ENCODE measurements around the gene NSG1.

Gene NSG1

GRCh38 chr4:4432341-4433125 lies 45.6 kb downstream of the NSG1 start:
- no peaks in the 10 kb centered on the region for H3K79me2 ChIP-seq (ENCODE audit: low read length)
- H3K4me1 ChIP-seq (ENCODE audit: low read length), result peaks cover 8% of the 10 kb centered on the region; the same call in 1 of the 2 replicates
- no peaks in the 10 kb centered on the region for H3K9me2 ChIP-seq (replicated peaks; ENCODE audit: insufficient read depth, low read length)
- H3F3A ChIP-seq (ENCODE audit: insufficient read depth, low read length), result no peaks in the 10 kb centered on the region
- H3K4me2 ChIP-seq (ENCODE audit: low read depth, low read length), result no peak overlapping the region
- no peak overlapping the region for H3K9ac ChIP-seq (ENCODE audit: low read length)
- H3K4me3 ChIP-seq (ENCODE audit: low read length), result no peak overlapping the region
- no peaks in the 10 kb centered on the region for H3K36me3 ChIP-seq (replicated peaks; ENCODE audit: insufficient read depth, low read length)
- H2AFZ ChIP-seq (ENCODE audit: low read length), result no peak overlapping the region
- no peaks in the 10 kb centered on the region for H3K9me3 ChIP-seq (replicated peaks; ENCODE audit: insufficient read depth, low read length)
- H4K20me1 ChIP-seq (ENCODE audit: insufficient read depth, low read length), result no peaks in the 10 kb centered on the region
- no peak for DNase-seq
- H3K27ac ChIP-seq (ENCODE audit: low read length), result no peak overlapping the region
- no peaks in the 10 kb centered on the region for H3K27me3 ChIP-seq (replicated peaks; ENCODE audit: insufficient read depth, low read length)
- TF ChIP-seq EZH2 (optimal IDR thresholded peaks at IDR 0.05; ENCODE audit: low read depth, low read length), result no peak
- no peak for TF ChIP-seq CTCF (IDR thresholded peaks at IDR 0.05; ENCODE audit: low read length)
- TF ChIP-seq EZH2phosphoT487 (IDR thresholded peaks at IDR 0.05; ENCODE audit: low read length), result no peak

- H3K9ac ChIP-seq (ENCODE audit: low read length), result no peak overlapping the region
- H3K27ac ChIP-seq (ENCODE audit: low read length), result no peak overlapping the region
- H3K9me3 ChIP-seq (replicated peaks; ENCODE audit: insufficient read depth, low read length), result no peaks in the 10 kb centered on the region
- H3K4me2 ChIP-seq (ENCODE audit: low read depth, low read length), result no peak overlapping the region
- no peaks in the 10 kb centered on the region for H3K9me2 ChIP-seq (replicated peaks; ENCODE audit: insufficient read depth, low read length)
- no peak for TF ChIP-seq EZH2phosphoT487 (IDR thresholded peaks at IDR 0.05; ENCODE audit: low read length)
- no peak for TF ChIP-seq CTCF (IDR thresholded peaks at IDR 0.05; ENCODE audit: low read length)
- no peak for TF ChIP-seq EZH2 (optimal IDR thresholded peaks at IDR 0.05; ENCODE audit: low read depth, low read length)
- H3K79me2 ChIP-seq (ENCODE audit: low read length), result no peaks in the 10 kb centered on the region
- H3K4me3 ChIP-seq (ENCODE audit: low read length), result no peak overlapping the region
- H4K20me1 ChIP-seq (ENCODE audit: insufficient read depth, low read length), result no peaks in the 10 kb centered on the region
- DNase-seq, result no peak
- no peaks in the 10 kb centered on the region for H3K36me3 ChIP-seq (replicated peaks; ENCODE audit: insufficient read depth, low read length)
- peaks cover 8% of the 10 kb centered on the region; the same call in 1 of the 2 replicates for H3K4me1 ChIP-seq (ENCODE audit: low read length)
- H3F3A ChIP-seq (ENCODE audit: insufficient read depth, low read length), result no peaks in the 10 kb centered on the region
- no peak overlapping the region for H2AFZ ChIP-seq (ENCODE audit: low read length)
- H3K27me3 ChIP-seq (replicated peaks; ENCODE audit: insufficient read depth, low read length), result no peaks in the 10 kb centered on the region
Observed at GRCh38 chr4:4433941-4434340, 47.0 kb downstream of the NSG1 start.

- no peaks in the 10 kb centered on the region for H3K9me2 ChIP-seq (replicated peaks; ENCODE audit: insufficient read depth, low read length)
- no peaks in the 10 kb centered on the region for H4K20me1 ChIP-seq (ENCODE audit: insufficient read depth, low read length)
- DNase-seq, result no peak
- H3F3A ChIP-seq (ENCODE audit: insufficient read depth, low read length), result no peaks in the 10 kb centered on the region
- no peaks in the 10 kb centered on the region for H3K27me3 ChIP-seq (replicated peaks; ENCODE audit: insufficient read depth, low read length)
- no peak for TF ChIP-seq CTCF (IDR thresholded peaks at IDR 0.05; ENCODE audit: low read length)
- TF ChIP-seq EZH2phosphoT487 (IDR thresholded peaks at IDR 0.05; ENCODE audit: low read length), result no peak
- TF ChIP-seq EZH2 (optimal IDR thresholded peaks at IDR 0.05; ENCODE audit: low read depth, low read length), result no peak
- H3K4me3 ChIP-seq (ENCODE audit: low read length), result no peak overlapping the region
- no peak overlapping the region for H3K27ac ChIP-seq (ENCODE audit: low read length)
- no peaks in the 10 kb centered on the region for H3K4me1 ChIP-seq (ENCODE audit: low read length)
- H3K4me2 ChIP-seq (ENCODE audit: low read depth, low read length), result no peak overlapping the region
- no peak overlapping the region for H3K9ac ChIP-seq (ENCODE audit: low read length)
- H3K79me2 ChIP-seq (ENCODE audit: low read length), result no peaks in the 10 kb centered on the region
- no peaks in the 10 kb centered on the region for H3K36me3 ChIP-seq (replicated peaks; ENCODE audit: insufficient read depth, low read length)
- H2AFZ ChIP-seq (ENCODE audit: low read length), result no peak overlapping the region
- H3K9me3 ChIP-seq (replicated peaks; ENCODE audit: insufficient read depth, low read length), result no peaks in the 10 kb centered on the region
Observed at GRCh38 chr4:4436244-4436823, 49.4 kb downstream of the NSG1 start.

Data from MM.1S (cell line).